ENCODE measurements around the gene TK1. TPM values are rescaled to one million over a fixed set of nuclear protein-coding genes. Genes with fewer than 3 reads are reported as not detected.

Gene TK1
- total RNA-seq, 4 donors from 2014 or later, result 1.1 to 8.8 (median 2.7) TPM

DNA sequence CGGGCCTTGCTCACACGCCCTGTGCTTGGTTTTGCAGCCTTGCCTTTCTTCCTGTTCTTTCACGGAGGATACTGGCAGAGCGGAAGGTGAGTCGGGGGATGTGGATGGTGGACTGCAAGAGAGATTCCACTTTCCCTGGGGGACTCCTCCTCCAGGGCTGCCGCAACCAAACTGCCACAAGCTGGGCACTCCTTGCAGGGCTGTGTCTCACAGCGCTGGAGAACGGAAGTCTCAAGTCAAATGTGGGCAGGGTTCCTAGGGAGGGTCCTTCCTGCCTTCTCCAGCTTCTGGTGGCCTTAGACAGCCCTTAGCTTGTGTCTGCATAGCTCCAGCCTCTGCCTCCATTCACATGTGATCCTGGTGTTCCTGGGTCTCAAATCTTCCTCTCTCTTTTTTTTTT lies 15.8 kb upstream of the TK1 start:
- TF ChIP-seq, protein P1, sequence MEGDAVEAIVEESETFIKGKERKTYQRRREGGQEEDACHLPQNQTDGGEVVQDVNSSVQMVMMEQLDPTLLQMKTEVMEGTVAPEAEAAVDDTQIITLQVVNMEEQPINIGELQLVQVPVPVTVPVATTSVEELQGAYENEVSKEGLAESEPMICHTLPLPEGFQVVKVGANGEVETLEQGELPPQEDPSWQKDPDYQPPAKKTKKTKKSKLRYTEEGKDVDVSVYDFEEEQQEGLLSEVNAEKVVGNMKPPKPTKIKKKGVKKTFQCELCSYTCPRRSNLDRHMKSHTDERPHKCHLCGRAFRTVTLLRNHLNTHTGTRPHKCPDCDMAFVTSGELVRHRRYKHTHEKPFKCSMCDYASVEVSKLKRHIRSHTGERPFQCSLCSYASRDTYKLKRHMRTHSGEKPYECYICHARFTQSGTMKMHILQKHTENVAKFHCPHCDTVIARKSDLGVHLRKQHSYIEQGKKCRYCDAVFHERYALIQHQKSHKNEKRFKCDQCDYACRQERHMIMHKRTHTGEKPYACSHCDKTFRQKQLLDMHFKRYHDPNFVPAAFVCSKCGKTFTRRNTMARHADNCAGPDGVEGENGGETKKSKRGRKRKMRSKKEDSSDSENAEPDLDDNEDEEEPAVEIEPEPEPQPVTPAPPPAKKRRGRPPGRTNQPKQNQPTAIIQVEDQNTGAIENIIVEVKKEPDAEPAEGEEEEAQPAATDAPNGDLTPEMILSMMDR (IDR thresholded peaks at IDR 0.05; ENCODE audit: low read depth), result no peak

DNA sequence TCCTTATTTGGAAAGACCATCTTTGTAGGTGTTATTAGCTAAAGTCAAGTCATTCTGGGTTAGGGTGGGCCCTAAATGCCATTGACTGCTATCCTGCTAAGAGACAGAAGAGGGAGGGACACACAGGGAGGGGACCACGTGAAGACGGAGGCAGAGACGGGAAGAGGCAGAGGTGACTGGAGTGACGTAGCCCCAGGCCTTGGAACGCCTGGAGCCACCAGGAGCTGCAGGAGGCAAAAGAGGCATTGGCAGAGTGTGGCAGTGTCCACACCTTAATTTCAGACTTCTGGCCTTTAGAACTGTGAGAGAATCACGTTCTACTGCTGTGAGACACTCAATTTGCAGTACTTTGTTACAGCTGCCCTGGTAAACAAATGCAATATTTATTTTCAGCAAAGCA lies 13.6 kb upstream of the TK1 start:
- TF ChIP-seq, protein P1 (IDR thresholded peaks at IDR 0.05; ENCODE audit: low read depth), result no peak

DNA sequence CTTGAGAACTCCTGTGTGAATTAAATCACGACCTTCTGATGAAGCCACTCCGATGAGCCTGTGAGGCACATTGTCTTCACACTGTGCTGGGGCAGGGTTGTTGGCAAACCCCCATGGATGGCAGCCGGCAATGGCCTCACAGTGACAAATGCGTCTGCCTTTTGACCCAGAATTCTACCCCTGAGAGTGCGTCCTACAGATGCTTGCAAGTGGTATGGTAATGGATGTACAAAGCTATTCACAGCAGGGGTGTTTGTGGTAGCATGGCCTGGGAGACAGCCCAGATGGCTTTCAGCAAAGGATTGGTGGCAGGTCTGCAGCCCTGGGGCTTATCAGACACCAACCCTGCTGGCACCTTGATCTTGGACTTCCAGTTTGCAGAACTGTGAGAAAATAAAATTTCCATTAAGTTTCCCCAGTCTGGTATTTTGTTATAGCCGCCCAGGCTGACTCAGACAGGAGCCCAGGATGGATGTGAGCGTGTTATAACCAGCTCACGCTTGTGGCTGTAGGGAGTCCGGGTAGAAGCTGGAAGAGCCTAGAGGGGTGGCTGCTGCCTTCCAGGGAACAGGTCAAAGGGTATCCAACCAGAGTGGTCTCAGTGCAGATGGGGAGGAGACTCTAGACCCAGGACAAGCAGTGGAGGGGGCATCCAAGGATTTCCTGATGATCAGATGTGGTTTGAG lies 10.4 kb upstream of the TK1 start:
- TF ChIP-seq, protein P1 (IDR thresholded peaks at IDR 0.05; ENCODE audit: low read depth), result no peak

DNA sequence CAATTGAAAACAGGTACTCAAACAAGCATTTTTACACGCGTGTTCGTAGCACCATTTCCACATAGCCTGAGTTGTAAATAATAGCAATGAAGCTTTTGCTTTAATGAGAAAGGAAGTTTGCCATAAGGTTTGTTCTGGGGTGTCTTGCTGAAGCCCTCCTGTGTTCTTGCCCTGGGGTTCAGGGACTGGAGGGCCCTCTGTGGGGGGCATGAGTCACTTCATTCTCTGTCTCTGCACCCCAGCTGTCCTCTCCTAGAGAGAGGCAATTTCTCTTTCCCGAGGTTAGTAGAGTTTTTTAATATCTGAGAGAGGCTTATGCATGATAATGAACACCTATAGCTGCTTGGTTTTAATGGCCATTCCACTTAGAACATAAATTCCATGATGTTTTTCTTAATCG lies 9.9 kb upstream of the TK1 start:
- TF ChIP-seq, protein P1 (IDR thresholded peaks at IDR 0.05; ENCODE audit: low read depth), result no peak

DNA sequence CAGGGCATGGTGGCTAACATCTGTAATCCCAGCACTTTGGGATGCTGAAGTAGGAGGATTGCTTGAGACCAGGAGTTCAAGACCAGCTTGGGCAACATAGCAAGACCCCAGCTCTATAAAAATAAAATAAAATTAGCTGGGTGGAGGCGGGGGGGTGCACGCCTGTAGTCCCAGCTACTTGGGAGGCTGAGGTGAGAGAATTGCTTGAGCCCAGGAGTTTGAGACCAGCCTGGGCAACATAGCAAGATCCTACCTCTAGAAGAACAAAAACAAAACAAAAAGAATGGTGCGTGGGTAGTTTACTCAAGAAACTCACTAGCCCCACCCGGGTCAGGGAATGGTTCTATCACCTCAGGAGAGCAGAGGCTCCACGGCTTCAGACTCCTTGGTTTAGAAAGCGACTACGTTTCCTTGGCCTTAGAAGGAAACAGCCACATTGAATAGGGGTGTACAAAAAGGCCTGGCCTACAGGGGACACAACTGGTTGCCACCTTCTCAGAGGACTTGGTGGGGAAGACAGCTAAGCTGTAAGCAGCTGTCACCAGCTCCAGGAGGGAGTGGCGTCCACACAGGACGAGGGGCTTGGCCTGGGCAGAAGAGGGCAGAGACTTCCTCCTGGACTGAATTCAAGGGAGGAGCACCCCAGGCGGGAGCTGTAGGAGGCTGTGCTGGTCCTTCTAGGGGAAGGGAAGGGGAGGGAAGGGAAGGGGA lies 716 bp downstream of the TK1 start:
- TF ChIP-seq, protein P1 (IDR thresholded peaks at IDR 0.05; ENCODE audit: low read depth), result no peak

DNA sequence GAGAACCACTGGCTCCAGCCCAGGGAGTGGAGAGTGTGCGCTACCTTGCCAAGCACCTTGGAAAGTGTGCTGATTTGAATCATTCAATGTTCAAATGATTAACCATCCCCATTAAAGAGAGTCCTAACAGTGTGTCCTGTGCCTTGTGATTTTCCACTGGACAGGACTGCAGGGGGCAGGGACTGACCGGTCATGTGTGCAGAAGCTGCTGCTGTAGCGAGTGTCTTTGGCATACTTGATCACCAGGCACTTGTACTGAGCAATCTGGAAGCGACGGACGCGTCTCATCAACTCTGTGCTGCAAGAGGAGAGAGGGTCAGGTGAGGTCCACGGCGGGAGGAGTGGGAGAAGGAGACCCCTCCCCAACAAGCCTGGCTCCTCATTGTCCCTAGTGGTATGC lies 2.0 kb downstream of the TK1 start:
- TF ChIP-seq, protein P1 (IDR thresholded peaks at IDR 0.05; ENCODE audit: low read depth), result no peak

DNA sequence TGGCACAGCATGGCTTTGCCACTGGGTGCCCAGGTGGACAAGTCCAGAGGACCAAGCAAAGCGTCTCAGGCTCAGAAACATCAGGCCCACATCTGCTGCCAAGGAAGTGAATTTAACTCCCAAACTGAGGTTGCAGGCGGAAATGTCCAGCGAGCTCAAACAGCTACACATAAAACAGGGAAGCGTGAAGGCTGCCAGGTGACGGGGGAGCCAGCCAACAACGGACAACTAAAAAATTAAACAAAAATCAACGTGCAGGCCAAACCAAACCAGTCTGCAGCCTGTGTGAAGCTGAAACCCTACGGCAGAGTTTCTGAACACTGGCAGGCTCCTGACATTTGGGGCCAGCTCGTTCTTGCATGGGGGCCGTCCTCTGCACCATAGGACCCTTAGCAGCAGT lies 2.5 kb downstream of the TK1 start:
- TF ChIP-seq, protein P1 (IDR thresholded peaks at IDR 0.05; ENCODE audit: low read depth), result no peak

Data from subcutaneous adipose tissue (tissue), 4 donors.